GM19328 (cell line): ENCODE results near the gene TMEM242.
A peak's percentile ranks its signal among the peaks of the same experiment; 100 is the strongest.
"Not testable (repeated sequence)": the region's sequence is repeated elsewhere in the genome, so short reads cannot be mapped to it uniquely, and the experiment has no call there.

Experiments used
- ATAC-seq: cut with Tn5 transposase; IDR thresholded peaks from one replicate; pipeline ENCODE4 v1.9.1; 2021; ENCODE audit warnings: mild to moderate bottlenecking, moderate library complexity; ENCODE audit not compliant: unreplicated experiment

Gene TMEM242

GRCh38 chr6:157323255-157323965 is at the start of gene TMEM242:
TMEM242 (minus strand) TSS chr6:157323519; CDS start chr6:157323499, 20 bp downstream.
- peak; percentile 89 for ATAC-seq

- no peak for ATAC-seq
Observed at GRCh38 chr6:157372501-157373280, 49.4 kb upstream of the TMEM242 start.

- ATAC-seq: no peak
Observed at GRCh38 chr6:157370755-157371154, 47.4 kb upstream of the TMEM242 start.

- no peak for ATAC-seq
Observed at GRCh38 chr6:157368359-157369049, 45.2 kb upstream of the TMEM242 start.

GRCh38 chr6:157366648-157367047 is 43.3 kb upstream of the TMEM242 start:
- ATAC-seq: no peak

- no peak for ATAC-seq
Observed at GRCh38 chr6:157364705-157365104, 41.4 kb upstream of the TMEM242 start.

GRCh38 chr6:157361886-157362285 is 38.6 kb upstream of the TMEM242 start:
- no peak for ATAC-seq

- no peak for ATAC-seq
Observed at GRCh38 chr6:157358287-157358686, 35.0 kb upstream of the TMEM242 start.

GRCh38 chr6:157346373-157346772 is 23.1 kb upstream of the TMEM242 start:
- no peak for ATAC-seq

- ATAC-seq: no peak
Observed at GRCh38 chr6:157343732-157344131, 20.4 kb upstream of the TMEM242 start.

- no peak for ATAC-seq
Observed at GRCh38 chr6:157339432-157339831, 16.1 kb upstream of the TMEM242 start.

GRCh38 chr6:157337751-157338150 is 14.4 kb upstream of the TMEM242 start:
- ATAC-seq: no peak

- ATAC-seq: not testable (repeated sequence)
Observed at GRCh38 chr6:157337276-157337675, 14.0 kb upstream of the TMEM242 start.

GRCh38 chr6:157335829-157336228 is 12.5 kb upstream of the TMEM242 start:
- ATAC-seq: no peak

GRCh38 chr6:157333956-157334355 is 10.6 kb upstream of the TMEM242 start:
- ATAC-seq: no peak

- no peak for ATAC-seq
Observed at GRCh38 chr6:157333537-157333936, 10.2 kb upstream of the TMEM242 start.

GRCh38 chr6:157332813-157333212 is 9.5 kb upstream of the TMEM242 start:
- no peak for ATAC-seq

GRCh38 chr6:157330831-157331230 is 7.5 kb upstream of the TMEM242 start:
- ATAC-seq: no peak

- ATAC-seq: no peak
Observed at GRCh38 chr6:157329829-157330228, 6.5 kb upstream of the TMEM242 start.

GRCh38 chr6:157328108-157328692 is 4.9 kb upstream of the TMEM242 start:
- no peak for ATAC-seq

- no peak for ATAC-seq
Observed at GRCh38 chr6:157326979-157327378, 3.7 kb upstream of the TMEM242 start.
